Stimulated activated CD8-positive, alpha-beta memory T cell treated with anti-CD3 and anti-CD28 coated beads, Interleukin-2, amount 100 ng/mL, for 48 hours (primary cell): ENCODE measurements around the gene PCDHA12.
"Not testable (repeated sequence)": the region's sequence is repeated elsewhere in the genome, so short reads cannot be mapped to it uniquely, and the experiment has no call there.

Experiments used
- DNase-seq, 2 donors: peaks; one replicate each; pipeline ENCODE4 v3.0.0-alpha.2; 2020; ENCODE audit warnings: low read depth in 2 of 2

The PCDHA12 gene

DNA sequence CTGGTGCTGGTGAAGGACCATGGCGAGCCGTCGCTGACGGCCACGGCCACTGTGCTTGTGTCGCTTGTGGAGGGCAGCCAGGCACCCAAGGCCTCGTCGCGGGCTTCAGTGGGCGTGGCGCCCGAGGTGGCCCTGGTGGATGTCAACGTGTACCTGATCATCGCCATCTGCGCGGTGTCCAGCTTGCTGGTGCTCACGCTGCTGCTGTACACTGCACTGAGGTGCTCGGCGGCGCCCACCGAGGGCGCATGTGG, 17.2 kb upstream of the PCDHA12 start:
- DNase-seq = no peak

DNA sequence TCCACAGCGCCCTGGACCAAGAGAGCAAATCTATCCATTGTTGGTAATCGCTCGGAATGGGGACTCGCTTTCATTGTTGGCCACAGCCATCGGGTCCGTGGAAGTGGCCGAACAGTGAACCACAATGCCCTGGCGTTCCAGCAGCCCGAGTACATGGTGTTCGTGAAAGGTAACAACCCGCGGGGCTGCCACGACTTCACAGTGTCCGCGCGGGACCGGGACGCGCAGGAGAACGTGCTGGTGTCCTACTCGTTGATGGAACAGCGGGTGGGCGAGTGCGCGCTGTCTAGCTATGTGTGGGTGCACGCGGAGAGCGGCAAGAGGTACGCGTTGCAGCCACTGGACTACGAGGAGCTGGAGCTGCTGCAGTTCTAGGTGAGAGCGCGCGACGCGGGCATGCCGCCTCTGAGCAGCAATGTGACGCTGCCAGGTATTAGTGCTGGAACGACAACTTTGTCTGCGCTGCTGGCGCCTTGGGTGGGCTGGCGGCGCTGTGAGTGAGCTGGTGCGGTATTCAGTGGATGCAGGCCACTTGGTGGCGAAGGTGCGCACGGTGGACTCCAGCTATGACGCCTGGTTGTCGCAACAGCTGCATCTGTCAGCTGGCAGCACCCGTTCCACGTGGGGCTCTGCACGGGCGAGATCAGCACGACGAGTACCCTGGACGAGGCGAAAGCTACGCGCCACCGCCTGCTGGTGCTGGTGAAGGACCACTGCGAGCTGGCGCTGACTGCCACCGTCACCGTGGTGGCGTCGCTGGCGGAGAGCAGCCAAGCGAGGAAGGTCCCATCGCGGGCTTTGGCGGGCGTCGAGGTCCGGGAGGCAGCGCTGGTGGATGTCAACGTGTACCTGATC, 12.4 kb upstream of the PCDHA12 start:
- no peak for DNase-seq

DNA sequence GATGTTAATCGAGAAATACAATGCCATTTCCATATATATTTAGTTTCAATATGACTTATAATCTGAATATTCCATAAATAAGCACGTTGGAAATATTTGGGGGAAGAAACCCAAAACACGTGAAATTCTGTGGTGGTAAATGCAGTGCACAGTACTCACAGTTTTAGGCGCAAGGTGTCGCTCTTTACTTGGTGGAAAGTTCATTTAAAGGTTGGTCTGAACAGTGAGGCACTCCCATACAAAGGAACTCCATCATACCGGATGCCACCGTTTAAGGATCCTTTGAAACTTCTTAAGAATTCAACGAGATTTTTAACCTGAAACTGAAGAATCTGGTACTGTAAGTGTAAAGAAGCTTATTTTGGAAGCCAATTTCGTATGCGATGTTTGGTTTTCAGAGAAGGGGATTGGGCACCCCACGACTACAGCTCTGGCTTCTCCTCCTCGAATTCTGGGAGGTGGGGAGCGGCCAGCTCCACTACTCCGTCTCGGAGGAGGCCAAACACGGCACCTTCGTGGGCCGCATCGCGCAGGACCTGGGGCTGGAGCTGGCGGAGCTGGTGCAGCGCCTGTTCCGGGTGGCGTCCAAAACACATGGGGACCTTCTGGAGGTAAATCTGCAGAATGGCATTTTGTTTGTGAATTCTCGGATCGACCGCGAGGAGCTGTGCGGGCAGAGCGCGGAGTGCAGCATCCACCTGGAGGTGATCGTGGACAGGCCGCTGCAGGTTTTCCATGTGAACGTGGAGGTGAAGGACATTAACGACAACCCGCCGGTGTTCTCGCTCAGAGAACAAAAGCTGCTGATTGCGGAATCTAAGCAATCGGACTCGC, 6.2 kb upstream of the PCDHA12 start, which contains the start of gene PCDHA11:
Gene PCDHA11, plus strand, starts transcription at position 237 of the 834 bp plus-strand sequence. Its CDS starts 147 bp downstream, at position 384.
- no peak for DNase-seq

DNA sequence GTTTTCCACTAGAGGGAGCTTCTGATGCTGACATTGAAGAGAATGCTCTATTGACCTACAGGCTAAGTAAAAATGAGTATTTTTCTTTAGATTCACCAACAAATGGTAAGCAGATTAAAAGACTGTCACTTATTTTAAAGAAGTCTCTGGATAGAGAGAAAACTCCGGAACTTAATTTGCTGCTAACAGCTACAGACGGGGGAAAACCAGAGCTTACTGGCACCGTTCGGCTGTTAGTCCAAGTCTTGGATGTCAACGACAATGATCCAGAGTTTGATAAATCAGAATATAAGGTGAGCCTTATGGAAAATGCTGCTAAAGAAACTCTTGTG, 5.6 kb upstream of the PCDHA12 start:
- DNase-seq = no peak

DNA sequence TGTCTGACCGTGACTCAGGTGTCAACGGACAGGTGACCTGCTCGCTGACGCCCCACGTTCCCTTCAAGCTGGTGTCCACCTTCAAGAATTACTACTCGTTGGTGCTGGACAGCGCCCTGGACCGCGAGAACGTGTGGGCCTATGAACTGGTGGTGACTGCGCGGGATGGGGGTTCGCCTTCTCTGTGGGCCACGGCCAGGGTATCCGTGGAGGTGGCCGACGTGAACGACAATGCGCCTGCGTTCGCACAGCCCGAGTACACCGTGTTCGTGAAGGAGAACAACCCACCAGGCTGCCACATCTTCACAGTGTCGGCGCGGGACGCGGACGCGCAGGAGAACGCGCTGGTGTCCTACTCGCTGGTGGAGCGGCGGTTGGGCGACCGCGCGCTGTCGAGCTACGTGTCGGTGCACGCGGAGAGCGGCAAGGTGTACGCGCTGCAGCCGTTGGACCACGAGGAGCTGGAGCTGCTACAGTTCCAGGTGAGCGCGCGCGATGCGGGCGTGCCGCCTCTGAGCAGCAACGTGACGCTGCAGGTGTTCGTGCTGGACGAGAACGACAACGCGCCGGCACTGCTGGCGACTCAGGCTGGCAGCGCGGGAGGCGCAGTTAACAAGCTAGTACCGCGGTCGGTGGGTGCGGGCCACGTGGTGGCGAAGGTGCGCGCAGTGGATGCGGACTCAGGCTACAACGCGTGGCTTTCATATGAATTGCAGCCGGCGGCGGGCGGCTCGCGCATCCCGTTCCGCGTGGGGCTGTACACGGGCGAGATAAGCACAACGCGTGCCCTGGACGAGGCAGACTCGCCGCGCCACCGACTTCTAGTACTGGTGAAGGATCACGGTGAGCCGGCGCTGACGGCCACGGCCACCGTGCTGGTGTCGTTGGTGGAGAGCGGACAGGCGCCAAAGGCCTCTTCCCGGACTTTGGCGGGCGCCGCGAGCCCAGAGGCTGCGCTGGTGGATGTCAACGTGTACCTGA, 4.6 kb upstream of the PCDHA12 start:
- DNase-seq = no peak

DNA sequence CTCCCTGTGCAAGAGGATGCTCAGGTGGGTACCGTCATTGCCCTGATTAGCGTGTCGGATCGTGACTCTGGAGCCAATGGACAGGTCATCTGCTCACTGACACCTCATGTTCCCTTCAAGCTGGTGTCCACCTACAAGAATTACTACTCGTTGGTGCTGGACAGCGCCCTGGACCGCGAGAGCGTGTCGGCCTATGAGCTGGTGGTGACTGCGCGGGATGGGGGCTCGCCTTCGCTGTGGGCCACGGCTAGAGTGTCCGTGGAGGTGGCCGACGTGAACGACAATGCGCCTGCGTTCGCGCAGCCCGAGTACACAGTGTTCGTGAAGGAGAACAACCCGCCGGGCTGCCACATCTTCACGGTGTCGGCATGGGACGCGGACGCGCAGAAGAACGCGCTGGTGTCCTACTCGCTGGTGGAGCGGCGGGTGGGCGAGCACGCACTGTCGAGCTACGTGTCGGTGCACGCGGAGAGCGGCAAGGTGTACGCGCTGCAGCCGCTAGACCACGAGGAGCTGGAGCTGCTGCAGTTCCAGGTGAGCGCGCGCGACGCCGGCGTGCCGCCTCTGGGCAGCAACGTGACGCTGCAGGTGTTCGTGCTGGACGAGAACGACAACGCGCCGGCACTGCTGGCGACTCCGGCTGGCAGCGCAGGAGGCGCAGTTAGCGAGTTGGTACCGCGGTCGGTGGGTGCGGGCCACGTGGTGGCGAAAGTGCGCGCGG, 1.6 kb downstream of the PCDHA12 start:
- not testable (repeated sequence) for DNase-seq

DNA sequence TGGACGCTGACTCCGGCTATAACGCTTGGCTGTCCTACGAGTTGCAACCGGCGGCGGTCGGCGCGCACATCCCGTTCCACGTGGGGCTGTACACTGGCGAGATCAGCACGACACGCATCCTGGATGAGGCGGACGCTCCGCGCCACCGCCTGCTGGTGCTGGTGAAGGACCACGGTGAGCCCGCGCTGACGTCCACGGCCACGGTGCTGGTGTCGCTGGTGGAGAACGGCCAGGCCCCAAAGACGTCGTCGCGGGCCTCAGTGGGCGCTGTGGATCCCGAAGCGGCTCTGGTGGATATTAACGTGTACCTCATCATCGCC, 2.1 kb downstream of the PCDHA12 start:
- no peak for DNase-seq

DNA sequence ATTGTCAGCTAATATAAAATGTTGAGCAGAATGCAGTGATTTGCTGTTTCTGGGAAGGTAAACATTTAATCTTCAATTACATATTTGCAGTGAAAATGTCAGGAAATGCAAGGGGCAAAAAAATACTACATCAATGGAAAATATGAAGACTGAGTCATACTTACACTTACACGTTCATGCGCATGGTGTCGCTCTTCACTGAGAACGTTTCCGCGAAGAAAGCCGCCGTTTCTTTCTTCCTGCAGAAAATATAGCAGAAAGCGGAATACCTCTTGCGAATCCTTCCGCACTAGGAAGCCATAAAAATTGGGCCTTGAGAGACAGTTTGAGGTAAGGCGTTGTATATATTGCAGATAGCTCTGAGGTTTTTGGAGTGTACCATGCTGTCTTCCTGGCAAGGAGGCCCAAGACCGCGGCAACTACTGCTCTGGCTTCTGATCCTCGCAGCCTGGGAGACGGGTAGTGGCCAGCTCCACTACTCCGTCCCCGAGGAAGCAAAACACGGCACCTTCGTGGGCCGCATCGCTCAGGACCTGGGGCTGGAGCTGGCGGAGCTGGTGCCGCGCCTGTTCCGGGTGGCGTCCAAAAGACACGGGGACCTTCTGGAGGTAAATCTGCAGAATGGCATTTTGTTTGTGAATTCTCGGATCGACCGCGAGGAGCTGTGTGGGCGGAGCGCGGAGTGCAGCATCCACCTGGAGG, 6.9 kb downstream of the PCDHA12 start, which contains the start of gene PCDHA13:
Gene PCDHA13, plus strand, starts transcription at position 236 of the 702 bp plus-strand sequence. Its CDS starts 145 bp downstream, at position 381.
- no peak for DNase-seq

DNA sequence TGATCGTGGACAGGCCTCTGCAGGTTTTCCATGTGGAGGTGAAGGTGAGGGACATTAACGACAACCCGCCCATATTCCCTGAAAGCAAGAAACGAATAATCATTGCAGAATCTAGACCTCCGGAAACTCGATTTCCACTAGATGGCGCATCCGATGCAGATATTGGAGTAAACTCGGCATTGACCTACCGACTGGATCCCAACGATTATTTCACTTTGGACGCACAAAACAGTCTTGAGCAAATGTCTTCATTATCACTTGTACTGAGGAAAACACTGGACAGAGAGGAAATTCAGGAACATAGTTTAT, 7.4 kb downstream of the PCDHA12 start:
- no peak for DNase-seq

DNA sequence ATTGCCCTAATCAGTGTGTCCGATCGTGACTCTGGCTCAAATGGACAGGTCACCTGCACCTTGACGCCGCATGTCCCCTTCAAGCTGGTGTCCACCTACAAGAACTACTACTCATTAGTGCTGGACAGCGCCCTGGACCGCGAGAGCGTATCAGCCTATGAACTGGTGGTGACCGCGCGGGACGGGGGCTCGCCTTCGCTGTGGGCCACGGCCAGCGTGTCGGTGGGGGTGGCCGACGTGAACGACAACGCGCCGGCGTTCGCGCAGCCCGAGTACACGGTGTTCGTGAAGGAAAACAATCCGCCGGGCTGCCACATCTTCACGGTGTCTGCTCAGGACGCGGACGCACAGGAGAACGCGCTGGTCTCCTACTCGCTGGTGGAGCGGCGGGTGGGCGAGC, 8.3 kb downstream of the PCDHA12 start:
- no peak for DNase-seq

DNA sequence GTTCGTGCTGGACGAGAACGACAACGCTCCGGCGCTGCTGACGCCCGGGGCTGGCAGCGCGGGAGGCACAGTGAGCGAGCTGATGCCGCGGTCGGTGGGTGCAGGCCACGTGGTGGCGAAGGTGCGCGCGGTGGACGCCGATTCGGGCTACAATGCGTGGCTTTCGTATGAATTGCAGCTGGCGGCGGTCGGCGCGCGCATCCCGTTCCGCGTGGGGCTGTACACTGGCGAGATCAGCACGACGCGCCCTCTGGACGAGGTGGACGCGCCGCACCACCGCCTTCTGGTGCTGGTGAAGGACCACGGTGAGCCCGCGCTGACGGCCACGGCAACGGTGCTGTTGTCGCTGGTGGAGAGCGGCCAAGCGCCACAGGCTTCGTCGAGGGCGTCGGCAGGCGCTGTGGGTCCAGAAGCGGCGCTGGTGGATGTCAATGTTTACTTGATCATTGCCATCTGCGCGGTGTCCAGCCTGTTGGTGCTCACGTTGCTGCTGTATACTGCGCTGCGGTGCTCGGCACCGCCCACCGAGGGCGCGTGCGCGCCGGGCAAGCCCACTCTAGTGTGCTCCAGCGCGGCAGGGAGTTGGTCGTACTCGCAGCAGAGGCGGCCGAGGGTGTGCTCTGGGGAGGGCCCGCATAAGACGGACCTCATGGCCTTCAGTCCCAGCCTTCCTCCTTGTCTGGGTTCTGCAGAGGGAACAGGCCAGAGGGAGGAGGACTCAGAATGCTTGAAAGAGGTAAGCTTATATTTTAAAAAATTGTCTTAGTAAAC, 9.0 kb downstream of the PCDHA12 start:
- no peak for DNase-seq

DNA sequence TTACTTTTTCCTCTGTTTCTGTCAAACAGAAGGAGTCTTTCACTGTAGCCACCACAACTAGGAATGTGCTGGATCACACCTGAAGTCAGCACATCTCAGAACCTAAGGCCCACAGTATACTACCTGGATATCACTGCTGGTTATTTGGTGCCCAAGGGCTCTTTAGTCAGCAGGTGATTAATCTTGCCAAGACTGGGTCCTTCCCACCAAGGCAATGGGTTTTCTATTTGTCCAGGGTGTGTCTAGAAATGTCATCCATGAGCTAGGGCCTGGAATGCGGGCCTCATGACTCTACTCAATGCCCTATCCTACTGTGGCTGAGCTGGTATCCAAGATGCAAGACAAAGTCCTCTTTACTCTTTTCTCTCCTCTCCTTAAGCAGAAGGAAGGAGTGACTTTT, 41.2 kb downstream of the PCDHA12 start:
- DNase-seq = no peak

DNA sequence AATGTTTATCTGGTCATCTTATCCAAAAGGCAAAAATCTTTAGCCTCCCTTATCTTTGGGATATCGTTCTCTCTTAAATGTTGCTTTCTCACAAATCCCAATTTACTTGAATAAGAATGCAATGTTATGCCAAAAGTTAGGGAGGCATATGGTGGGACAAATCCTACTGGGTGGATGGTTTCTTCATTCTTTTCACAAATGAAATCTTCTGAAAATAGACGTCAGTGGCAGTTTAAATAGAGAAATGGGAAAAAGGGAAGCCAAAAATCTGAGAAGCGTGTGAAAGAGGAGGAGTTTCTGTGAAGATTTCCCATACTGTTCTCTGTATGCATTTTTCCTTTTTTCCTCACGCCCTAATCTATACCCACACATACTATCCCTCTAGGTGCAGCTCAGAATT, 48.5 kb downstream of the PCDHA12 start:
- DNase-seq = no peak

DNA sequence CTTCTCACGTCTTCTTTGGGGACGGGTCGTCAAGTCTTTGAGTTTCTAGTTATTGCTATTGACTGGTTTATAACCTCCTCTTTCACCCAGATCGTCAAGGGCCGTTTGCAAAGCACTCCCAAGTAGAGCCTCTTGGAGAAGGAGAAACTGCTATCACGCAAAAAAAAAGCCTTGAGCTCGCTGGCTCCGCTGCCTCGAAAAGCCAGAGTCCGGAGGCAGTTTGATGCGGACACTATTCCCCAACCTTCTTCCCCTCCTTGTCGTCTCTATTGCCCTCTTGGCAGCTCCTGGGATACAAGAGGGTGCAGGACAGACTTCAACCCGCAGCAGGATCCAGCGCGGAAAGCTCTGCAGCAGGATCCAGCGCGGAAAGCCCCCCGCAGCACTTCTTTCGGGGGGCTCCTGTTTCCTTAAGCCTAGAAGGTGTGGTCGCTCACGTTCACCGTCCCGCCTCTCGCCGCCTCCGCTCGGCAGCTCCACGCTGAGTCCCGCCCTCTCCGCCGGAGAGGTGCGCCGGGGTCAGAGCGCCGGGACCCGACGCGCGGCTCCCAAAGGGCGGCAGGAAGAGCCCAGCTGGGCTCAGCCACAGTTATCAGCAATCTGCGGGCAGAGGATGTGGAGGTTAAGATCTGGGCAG, 50.8 kb downstream of the PCDHA12 start, which contains the start of gene PCDHAC1:
Gene PCDHAC1, plus strand, starts transcription at position 494 of the 637 bp plus-strand sequence. CDS start 594 bp downstream, outside the sequence.
- no peak for DNase-seq

DNA sequence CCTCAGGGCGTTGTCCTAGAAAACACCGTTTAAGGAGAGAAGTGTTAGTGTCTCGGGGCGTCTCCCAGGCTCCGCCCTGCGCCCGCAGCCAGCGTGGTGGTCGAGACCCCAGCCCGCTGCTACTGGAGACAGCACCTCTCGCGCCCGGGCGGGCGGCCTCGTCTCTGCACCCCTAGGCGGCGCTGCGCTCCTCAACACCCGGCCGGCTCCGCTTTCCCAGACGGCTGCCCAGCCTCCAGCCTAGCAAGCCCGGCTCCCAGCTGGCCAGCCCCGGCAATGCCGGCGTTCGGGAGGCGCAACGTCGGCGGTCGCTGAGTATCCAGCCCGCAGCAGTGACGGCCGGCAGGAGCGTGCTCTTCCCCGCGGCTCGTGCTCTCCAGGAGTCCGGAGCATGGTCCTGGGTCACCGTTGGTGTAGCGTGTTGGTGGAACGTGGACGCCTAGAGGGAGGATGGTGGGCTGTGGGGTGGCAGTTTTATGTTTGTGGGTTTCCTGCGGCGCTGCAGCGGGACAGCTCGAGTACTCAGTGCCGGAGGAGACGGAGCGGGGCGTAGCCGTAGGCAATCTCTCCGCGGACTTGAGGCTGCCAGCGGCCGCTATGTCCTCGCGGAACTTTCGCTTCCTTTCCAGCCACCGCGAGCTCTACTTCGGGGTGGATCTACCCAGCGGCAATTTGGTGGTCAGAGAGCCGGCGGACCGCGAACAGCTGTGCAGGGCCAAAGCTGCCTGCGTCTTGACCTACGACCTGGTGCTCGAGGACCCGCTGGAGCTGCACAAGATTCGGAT, 51.5 kb downstream of the PCDHA12 start:
- DNase-seq = no peak

DNA sequence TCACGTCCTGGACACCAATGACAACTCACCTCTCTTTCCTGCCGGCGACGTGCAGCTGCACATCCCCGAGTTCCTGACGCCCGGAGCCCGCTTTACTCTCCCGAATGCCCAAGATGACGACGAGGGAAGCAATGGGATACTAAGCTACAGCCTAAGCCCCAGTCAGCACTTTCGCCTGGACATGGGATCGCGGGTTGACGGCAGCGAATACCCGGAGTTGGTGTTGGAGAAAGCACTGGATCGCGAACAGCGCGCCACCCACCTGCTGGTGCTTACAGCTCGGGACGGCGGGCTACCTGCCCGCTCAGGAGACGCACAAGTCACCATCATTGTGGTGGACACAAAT, 52.1 kb downstream of the PCDHA12 start:
- no peak for DNase-seq
